ENCODE measurements around the gene LTBR.

The LTBR gene

GRCh38 chr12:6355491-6356373 lies 28.2 kb upstream of the LTBR start:
- DNase-seq (ENCODE audit: low read depth in 2 of 2) = no peak
- H3K4me3 ChIP-seq (replicated peaks in 1 of 2; ENCODE audit: low read depth in 2 of 2, low read length in 2 of 2) = no peak overlapping the region
- TF ChIP-seq CTCF (IDR thresholded peaks at IDR 0.05; ENCODE audit: low read depth, low read length) = no peak

GRCh38 chr12:6356374-6356820 lies 27.6 kb upstream of the LTBR start:
- no peak for DNase-seq (ENCODE audit: low read depth in 2 of 2)
- H3K4me3 ChIP-seq (replicated peaks in 1 of 2; ENCODE audit: low read depth in 2 of 2, low read length in 2 of 2) = no peak overlapping the region
- no peak for TF ChIP-seq CTCF (IDR thresholded peaks at IDR 0.05; ENCODE audit: low read depth, low read length)

- TF ChIP-seq CTCF (IDR thresholded peaks at IDR 0.05; ENCODE audit: low read depth, low read length) = no peak
- no peak overlapping the region for H3K4me3 ChIP-seq (replicated peaks in 1 of 2; ENCODE audit: low read depth in 2 of 2, low read length in 2 of 2)
- no peak for DNase-seq (ENCODE audit: low read depth in 2 of 2)
Observed at GRCh38 chr12:6358881-6359280, 25.1 kb upstream of the LTBR start.

GRCh38 chr12:6360080-6360571 lies 23.8 kb upstream of the LTBR start:
- no peak for TF ChIP-seq CTCF (IDR thresholded peaks at IDR 0.05; ENCODE audit: low read depth, low read length)
- DNase-seq (ENCODE audit: low read depth in 2 of 2) = no peak
- H3K4me3 ChIP-seq (replicated peaks in 1 of 2; ENCODE audit: low read depth in 2 of 2, low read length in 2 of 2) = no peak overlapping the region

GRCh38 chr12:6360578-6361490 lies 23.1 kb upstream of the LTBR start:
- no peak overlapping the region for H3K4me3 ChIP-seq (replicated peaks in 1 of 2; ENCODE audit: low read depth in 2 of 2, low read length in 2 of 2)
- DNase-seq (ENCODE audit: low read depth in 2 of 2) = no peak
- no peak for TF ChIP-seq CTCF (IDR thresholded peaks at IDR 0.05; ENCODE audit: low read depth, low read length)

GRCh38 chr12:6361834-6362233 lies 22.1 kb upstream of the LTBR start:
- peak; percentile 21 to 78 for DNase-seq (ENCODE audit: low read depth in 2 of 2)
- TF ChIP-seq CTCF (IDR thresholded peaks at IDR 0.05; ENCODE audit: low read depth, low read length) = no peak
- H3K4me3 ChIP-seq (replicated peaks in 1 of 2; ENCODE audit: low read depth in 2 of 2, low read length in 2 of 2) = no peak overlapping the region
